ENCODE measurements around the gene VIP.
A peak's percentile ranks its signal among the peaks of the same experiment; 100 is the strongest.

VIP gene

DNA sequence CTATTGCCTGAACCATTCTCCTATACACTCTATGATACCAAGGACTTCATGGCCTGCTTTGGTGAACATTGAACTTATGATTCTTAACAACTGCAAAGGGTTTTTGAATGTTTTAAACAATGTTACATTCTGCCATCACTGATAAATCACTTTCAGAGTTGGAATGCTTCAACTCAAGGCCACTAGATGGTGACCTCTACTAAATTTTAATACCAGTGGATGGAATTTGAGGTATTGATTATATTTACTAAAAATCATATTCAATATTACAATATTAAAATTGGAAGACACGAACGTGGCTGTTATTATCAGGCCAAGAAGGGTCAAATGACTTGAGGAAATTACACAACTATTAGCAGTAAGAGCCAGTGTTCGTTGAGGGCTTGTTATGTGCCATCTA is 34.3 kb upstream of the VIP start:
- H3K27me3 ChIP-seq (ENCODE audit: insufficient read depth, poor library complexity, severe bottlenecking), result no peaks in the 10 kb centered on the region
- TF ChIP-seq, protein P1, sequence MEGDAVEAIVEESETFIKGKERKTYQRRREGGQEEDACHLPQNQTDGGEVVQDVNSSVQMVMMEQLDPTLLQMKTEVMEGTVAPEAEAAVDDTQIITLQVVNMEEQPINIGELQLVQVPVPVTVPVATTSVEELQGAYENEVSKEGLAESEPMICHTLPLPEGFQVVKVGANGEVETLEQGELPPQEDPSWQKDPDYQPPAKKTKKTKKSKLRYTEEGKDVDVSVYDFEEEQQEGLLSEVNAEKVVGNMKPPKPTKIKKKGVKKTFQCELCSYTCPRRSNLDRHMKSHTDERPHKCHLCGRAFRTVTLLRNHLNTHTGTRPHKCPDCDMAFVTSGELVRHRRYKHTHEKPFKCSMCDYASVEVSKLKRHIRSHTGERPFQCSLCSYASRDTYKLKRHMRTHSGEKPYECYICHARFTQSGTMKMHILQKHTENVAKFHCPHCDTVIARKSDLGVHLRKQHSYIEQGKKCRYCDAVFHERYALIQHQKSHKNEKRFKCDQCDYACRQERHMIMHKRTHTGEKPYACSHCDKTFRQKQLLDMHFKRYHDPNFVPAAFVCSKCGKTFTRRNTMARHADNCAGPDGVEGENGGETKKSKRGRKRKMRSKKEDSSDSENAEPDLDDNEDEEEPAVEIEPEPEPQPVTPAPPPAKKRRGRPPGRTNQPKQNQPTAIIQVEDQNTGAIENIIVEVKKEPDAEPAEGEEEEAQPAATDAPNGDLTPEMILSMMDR (IDR thresholded peaks at IDR 0.05; ENCODE audit: poor library complexity, severe bottlenecking), result peak; percentile 67
- DNase-seq (ENCODE audit: low spot score) (no peak), ATAC-seq (ENCODE audit: low read depth) (no peak)
- H3K36me3 ChIP-seq (ENCODE audit: low read depth), result no peaks in the 10 kb centered on the region
- H3K27ac ChIP-seq (ENCODE audit: poor library complexity, severe bottlenecking), result no peak overlapping the region
- H3K4me1 ChIP-seq (ENCODE audit: insufficient read depth, poor library complexity, severe bottlenecking), result peaks cover 9% of the 10 kb centered on the region
- H3K4me3 ChIP-seq (ENCODE audit: severe bottlenecking), result no peak overlapping the region
- peaks cover 7% of the 10 kb centered on the region for H3K9me3 ChIP-seq (ENCODE audit: severe bottlenecking)

DNA sequence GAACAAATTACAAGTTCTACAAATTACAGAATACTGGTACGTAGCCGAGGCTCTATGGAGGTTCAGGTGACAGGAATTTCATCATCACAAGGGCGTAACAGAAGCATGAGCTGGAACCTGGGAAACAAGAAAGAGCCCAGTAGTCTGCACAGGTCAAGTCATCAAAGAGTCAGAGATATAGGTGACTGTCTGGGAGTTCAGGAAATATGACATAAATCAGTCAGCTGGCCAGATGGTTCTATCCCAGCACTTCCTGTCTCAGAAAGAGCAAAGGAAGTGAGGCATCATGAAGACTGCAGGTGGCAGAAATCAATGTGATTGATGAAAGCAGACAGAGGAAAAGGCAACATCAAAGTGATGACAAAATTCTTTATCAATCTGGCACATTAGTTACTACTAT is 29.6 kb upstream of the VIP start:
- ATAC-seq (ENCODE audit: low read depth) (peak; percentile 95), DNase-seq (ENCODE audit: low spot score) (no peak)
- TF ChIP-seq, protein P1 (IDR thresholded peaks at IDR 0.05; ENCODE audit: poor library complexity, severe bottlenecking), result no peak
- H3K36me3 ChIP-seq (ENCODE audit: low read depth), result no peaks in the 10 kb centered on the region
- H3K27me3 ChIP-seq (ENCODE audit: insufficient read depth, poor library complexity, severe bottlenecking), result no peaks in the 10 kb centered on the region
- peak overlapping the region; percentile 58 for H3K27ac ChIP-seq (ENCODE audit: poor library complexity, severe bottlenecking)
- H3K9me3 ChIP-seq (ENCODE audit: severe bottlenecking), result no peaks in the 10 kb centered on the region
- peaks cover 24% of the 10 kb centered on the region for H3K4me1 ChIP-seq (ENCODE audit: insufficient read depth, poor library complexity, severe bottlenecking)
- H3K4me3 ChIP-seq (ENCODE audit: severe bottlenecking), result no peak overlapping the region

DNA sequence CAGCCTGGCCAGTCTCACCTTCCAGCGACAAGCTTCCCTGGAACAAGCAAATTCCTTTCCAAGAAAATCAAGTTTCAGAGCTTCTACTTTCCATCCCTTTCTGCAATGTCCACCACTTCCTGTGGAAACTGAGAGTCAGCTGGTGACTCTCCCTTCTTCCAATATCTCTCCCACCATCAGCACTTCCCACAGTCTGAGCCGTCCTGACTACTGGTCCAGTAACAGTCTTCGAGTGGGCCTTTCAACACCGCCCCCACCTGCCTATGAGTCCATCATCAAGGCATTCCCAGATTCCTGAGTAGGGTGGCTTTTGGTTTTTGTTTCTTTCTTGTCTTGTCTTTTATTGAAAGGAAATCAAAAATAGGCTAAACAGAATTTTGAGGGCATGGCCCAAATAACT is 28.6 kb upstream of the VIP start:
- no peaks in the 10 kb centered on the region for H3K27me3 ChIP-seq (ENCODE audit: insufficient read depth, poor library complexity, severe bottlenecking)
- no peaks in the 10 kb centered on the region for H3K9me3 ChIP-seq (ENCODE audit: severe bottlenecking)
- H3K36me3 ChIP-seq (ENCODE audit: low read depth), result no peaks in the 10 kb centered on the region
- DNase-seq (ENCODE audit: low spot score), result no peak
- peaks cover 24% of the 10 kb centered on the region for H3K4me1 ChIP-seq (ENCODE audit: insufficient read depth, poor library complexity, severe bottlenecking)
- ATAC-seq (ENCODE audit: low read depth), result no peak
- TF ChIP-seq, protein P1 (IDR thresholded peaks at IDR 0.05; ENCODE audit: poor library complexity, severe bottlenecking), result no peak
- H3K4me3 ChIP-seq (ENCODE audit: severe bottlenecking), result no peak overlapping the region
- H3K27ac ChIP-seq (ENCODE audit: poor library complexity, severe bottlenecking), result peak overlapping the region; percentile 58

DNA sequence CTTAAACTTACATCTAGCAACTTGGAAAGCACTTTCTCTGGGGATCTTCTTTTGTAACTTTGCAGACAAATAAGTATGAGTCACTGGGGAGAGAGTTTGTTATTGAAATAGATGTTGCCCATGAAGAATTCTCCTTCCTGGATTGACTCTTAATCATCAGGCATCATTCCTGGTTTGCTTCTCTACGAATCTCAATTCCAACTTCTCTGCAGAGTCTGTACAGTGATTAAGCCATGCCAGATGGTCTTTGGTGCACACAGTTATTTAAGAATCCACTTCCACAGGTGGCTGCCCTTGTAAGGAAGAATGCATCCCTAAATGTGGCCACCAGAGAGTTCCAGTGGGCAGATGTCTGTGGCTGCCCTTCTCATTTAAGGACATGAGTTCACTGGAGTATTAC is 27.2 kb upstream of the VIP start:
- Histone ChIP-seq H3K36me3 (ENCODE audit: low read depth) (no peaks in the 10 kb centered on the region), H3K27ac (ENCODE audit: poor library complexity, severe bottlenecking) (peak overlapping the region; percentile 58), H3K27me3 (ENCODE audit: insufficient read depth, poor library complexity, severe bottlenecking) (no peaks in the 10 kb centered on the region), H3K4me1 (ENCODE audit: insufficient read depth, poor library complexity, severe bottlenecking) (peaks cover 24% of the 10 kb centered on the region), H3K4me3 (ENCODE audit: severe bottlenecking) (no peak overlapping the region), H3K9me3 (ENCODE audit: severe bottlenecking) (no peaks in the 10 kb centered on the region)
- DNase-seq (ENCODE audit: low spot score) (no peak), ATAC-seq (ENCODE audit: low read depth) (peak; percentile 54)
- TF ChIP-seq, protein P1 (IDR thresholded peaks at IDR 0.05; ENCODE audit: poor library complexity, severe bottlenecking), result no peak

DNA sequence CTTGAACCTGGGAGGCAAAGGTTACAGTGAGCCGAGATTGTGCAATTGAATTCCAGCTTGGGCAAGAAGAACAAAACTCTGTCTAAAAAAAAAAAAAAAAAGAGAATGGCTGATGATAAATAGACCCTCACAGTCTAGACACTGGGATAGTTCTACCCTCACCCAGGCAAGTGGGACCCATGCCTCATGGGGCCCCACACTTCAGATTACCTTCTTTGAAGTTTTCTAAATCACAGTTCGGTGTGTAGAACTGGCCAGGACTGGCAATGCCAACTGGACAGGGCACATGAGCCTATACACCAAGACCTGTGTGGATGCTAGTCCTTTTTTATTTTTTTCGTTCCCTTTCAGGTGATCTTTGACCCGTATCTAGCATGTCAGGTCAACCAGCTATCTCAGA is 24.3 kb upstream of the VIP start:
- no peaks in the 10 kb centered on the region for H3K36me3 ChIP-seq (ENCODE audit: low read depth)
- H3K9me3 ChIP-seq (ENCODE audit: severe bottlenecking), result no peaks in the 10 kb centered on the region
- H3K4me1 ChIP-seq (ENCODE audit: insufficient read depth, poor library complexity, severe bottlenecking), result peaks cover 15% of the 10 kb centered on the region
- H3K27me3 ChIP-seq (ENCODE audit: insufficient read depth, poor library complexity, severe bottlenecking), result no peaks in the 10 kb centered on the region
- ATAC-seq (ENCODE audit: low read depth), result no peak
- TF ChIP-seq, protein P1 (IDR thresholded peaks at IDR 0.05; ENCODE audit: poor library complexity, severe bottlenecking), result no peak
- H3K27ac ChIP-seq (ENCODE audit: poor library complexity, severe bottlenecking), result no peak overlapping the region
- no peak overlapping the region for H3K4me3 ChIP-seq (ENCODE audit: severe bottlenecking)
- DNase-seq (ENCODE audit: low spot score), result no peak

Measured in RWPE2 (cell line).